Testis (tissue), 3 donors: ENCODE measurements around the gene KDF1. TPM values are rescaled to one million over a fixed set of nuclear protein-coding genes. Genes with fewer than 3 reads are reported as not detected.

Experiments used
- DNase-seq: peaks from one replicate; pipeline ENCODE4 v3.0.0-alpha.2; 2019
- H3K27ac ChIP-seq, 2 donors: fragments of 200-600 bp; sonication (generic); one replicate each; pipeline ENCODE4 v1.5.1; 2019
- H3K27me3 ChIP-seq: fragments of 200-600 bp; sonication (generic); one replicate; pipeline ENCODE4 v1.5.1; 2019
- H3K36me3 ChIP-seq: fragments of 200-600 bp; sonication (generic); one replicate; pipeline ENCODE4 v1.5.1; 2017; ENCODE audit warnings: low read depth; ENCODE audit errors: missing control alignments
- H3K4me1 ChIP-seq: fragments of 200-600 bp; sonication (generic); one replicate; pipeline ENCODE4 v1.5.1; 2019
- H3K4me3 ChIP-seq, 2 donors: fragments of 200-600 bp; sonication (generic); one replicate each; pipeline ENCODE4 v1.5.1; 2017 to 2019
- H3K9me3 ChIP-seq: fragments of 200-600 bp; sonication (generic); one replicate; pipeline ENCODE4 v1.5.1; 2017
- CTCF ChIP-seq, 3 experiments: fragments of 450-650 bp in 2 of 3; fragments of 200-600 bp in 1 of 3; sonication (generic) in 1 of 3; IDR thresholded peaks; one replicate each; pipeline ENCODE4 v1.5.1; 2016 to 2019; ENCODE audit warnings: antibody characterized with exemption in 3 of 3, mild to moderate bottlenecking in 2 of 3, moderate library complexity in 1 of 3
- POLR2A ChIP-seq: fragments of 450-650 bp; IDR thresholded peaks from one replicate; pipeline ENCODE4 v1.6.1; 2017; ENCODE audit warnings: antibody characterized with exemption, mild to moderate bottlenecking, moderate library complexity
- WGBS, 2 donors: methylation state at CpG; one replicate each; pipeline ENCODE4 v1.1.5; 2018; 5-methylcytosine and 5-hydroxymethylcytosine counted together
- intact Hi-C: fragments of 100-400 bp; cut with DNase I; formaldehyde crosslinking; loops from one replicate; pipeline ENCODE4 v1.15.1; 2023; ENCODE audit warnings: low total_unique reads
- polyA plus RNA-seq: library from polyadenylated mRNA; stranded (reverse); fragments of 350-450 nt; fragmentation: Illumina TruSeq; extraction: RNeasy Lipid Tissue Mini Kit (QIAGEN cat#74804); gene quantifications from one replicate; pipeline ENCODE4 v1.2.3, GENCODE V29; 2014; ENCODE audit warnings: low read depth, low replicate concordance; ENCODE audit not compliant: insufficient read depth
- total RNA-seq, 2 donors: library from RNA; depleted of rRNA; stranded (reverse); fragments of >200 nt; gene quantifications; one replicate each; pipeline ENCODE4 v1.2.3, GENCODE V29; 2016

The KDF1 gene
- total and polyA plus RNA-seq, 3 donors from 2014 or later, result 3.8 to 4.8 (median 4.0) TPM

- DNase-seq, result peak; percentile 33
- 62 to 65% methylated on average over 8 to 13 of the region's 13 CpGs for WGBS, 2 donors
Measured at GRCh38 chr1:27001570-27002360, 41.5 kb upstream of the KDF1 start.

GRCh38 chr1:27000817-27001460 is 40.7 kb upstream of the KDF1 start:
- WGBS, 2 donors, result 87 to 91% methylated on average over 8 of the region's 8 CpGs
- TF ChIP-seq POLR2A, result no peak
- no peak for TF ChIP-seq CTCF (IDR thresholded peaks at IDR 0.05)
- peaks cover 30% of the 10 kb centered on the region for H3K4me1 ChIP-seq
- no peak overlapping the region for H3K4me3 ChIP-seq
- no peak for DNase-seq
- H3K36me3 ChIP-seq, result no peaks in the 10 kb centered on the region
- no peak overlapping the region for H3K27ac ChIP-seq
- no peaks in the 10 kb centered on the region for H3K27me3 ChIP-seq
- intact Hi-C loops, result no loop called here
- no peaks in the 10 kb centered on the region for H3K9me3 ChIP-seq

More at GRCh38 chr1:27001570-27002360, 41.5 kb upstream of the KDF1 start:
- no peak overlapping the region for H3K4me3 ChIP-seq
- no peak overlapping the region for H3K27ac ChIP-seq
- TF ChIP-seq CTCF (IDR thresholded peaks at IDR 0.05) (no peak), POLR2A (no peak)
- intact Hi-C loops, result no loop called here
- H3K4me1 ChIP-seq, result peaks cover 29% of the 10 kb centered on the region
- H3K36me3 ChIP-seq, result no peaks in the 10 kb centered on the region
- H3K9me3 ChIP-seq, result no peaks in the 10 kb centered on the region
- H3K27me3 ChIP-seq, result no peaks in the 10 kb centered on the region

- Histone ChIP-seq H3K36me3 (no peaks in the 10 kb centered on the region), H3K27me3 (no peaks in the 10 kb centered on the region), H3K4me1 (peaks cover 32% of the 10 kb centered on the region), H3K27ac (peak overlapping the region in 1 of 2 donors; percentile 61), H3K9me3 (no peaks in the 10 kb centered on the region), H3K4me3 (no peak overlapping the region)
- no peak for DNase-seq
- intact Hi-C loops, result no loop called here
- WGBS, 2 donors, result 81 to 84% methylated on average over 9 of the region's 9 CpGs
- TF ChIP-seq CTCF (IDR thresholded peaks at IDR 0.05) (no peak), POLR2A (no peak)
Measured at GRCh38 chr1:27000090-27000816, 40.0 kb upstream of the KDF1 start.

- H3K4me1 ChIP-seq, result peaks cover 31% of the 10 kb centered on the region
- 53 to 61% methylated on average over 7 of the region's 7 CpGs for WGBS, 2 donors
Measured at GRCh38 chr1:26999440-26999987, 39.2 kb upstream of the KDF1 start.

More at GRCh38 chr1:26999440-26999987, 39.2 kb upstream of the KDF1 start:
- Histone ChIP-seq H3K27me3 (no peaks in the 10 kb centered on the region), H3K36me3 (no peaks in the 10 kb centered on the region), H3K27ac (peak overlapping the region; percentile 49 to 81), H3K4me3 (no peak overlapping the region), H3K9me3 (no peaks in the 10 kb centered on the region)
- TF ChIP-seq POLR2A, result no peak
- no peak for TF ChIP-seq CTCF (IDR thresholded peaks at IDR 0.05)
- intact Hi-C loops, result loop anchor here (10.0 kb wide), 1 partner anchor 95 kb away; no protein-coding TSS in a partner anchor
- DNase-seq, result peak; percentile 85
